ENCODE measurements around the gene NR2E1.

NR2E1 gene

DNA sequence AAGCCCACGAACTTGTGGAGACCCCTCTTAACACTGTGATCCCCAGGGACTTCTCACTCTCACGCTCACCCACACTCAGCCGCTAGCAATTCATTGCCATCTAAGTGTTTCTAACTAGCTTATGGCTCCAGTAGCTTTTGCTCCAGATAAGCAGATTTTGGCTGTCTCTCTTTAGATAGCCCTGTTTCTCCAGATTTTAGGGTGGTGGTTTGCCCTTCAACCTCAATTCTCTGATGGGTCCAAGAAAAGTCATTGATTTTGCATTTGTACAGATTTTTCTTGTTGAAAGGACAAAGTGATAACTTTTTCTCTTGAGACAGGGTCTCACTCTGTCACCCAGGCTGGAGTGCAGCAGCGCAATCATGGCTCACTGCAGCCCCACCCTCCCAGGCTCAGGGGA, 41.2 kb downstream of the NR2E1 start:
- TF ChIP-seq, protein P1, sequence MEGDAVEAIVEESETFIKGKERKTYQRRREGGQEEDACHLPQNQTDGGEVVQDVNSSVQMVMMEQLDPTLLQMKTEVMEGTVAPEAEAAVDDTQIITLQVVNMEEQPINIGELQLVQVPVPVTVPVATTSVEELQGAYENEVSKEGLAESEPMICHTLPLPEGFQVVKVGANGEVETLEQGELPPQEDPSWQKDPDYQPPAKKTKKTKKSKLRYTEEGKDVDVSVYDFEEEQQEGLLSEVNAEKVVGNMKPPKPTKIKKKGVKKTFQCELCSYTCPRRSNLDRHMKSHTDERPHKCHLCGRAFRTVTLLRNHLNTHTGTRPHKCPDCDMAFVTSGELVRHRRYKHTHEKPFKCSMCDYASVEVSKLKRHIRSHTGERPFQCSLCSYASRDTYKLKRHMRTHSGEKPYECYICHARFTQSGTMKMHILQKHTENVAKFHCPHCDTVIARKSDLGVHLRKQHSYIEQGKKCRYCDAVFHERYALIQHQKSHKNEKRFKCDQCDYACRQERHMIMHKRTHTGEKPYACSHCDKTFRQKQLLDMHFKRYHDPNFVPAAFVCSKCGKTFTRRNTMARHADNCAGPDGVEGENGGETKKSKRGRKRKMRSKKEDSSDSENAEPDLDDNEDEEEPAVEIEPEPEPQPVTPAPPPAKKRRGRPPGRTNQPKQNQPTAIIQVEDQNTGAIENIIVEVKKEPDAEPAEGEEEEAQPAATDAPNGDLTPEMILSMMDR (IDR thresholded peaks at IDR 0.05; ENCODE audit: insufficient read depth, low read depth, low read length, missing control alignments): no peak
- DNase-seq (ENCODE audit: low read depth): no peak
- H3K4me3 ChIP-seq (ENCODE audit: low read depth, low read length): no peak overlapping the region

DNA sequence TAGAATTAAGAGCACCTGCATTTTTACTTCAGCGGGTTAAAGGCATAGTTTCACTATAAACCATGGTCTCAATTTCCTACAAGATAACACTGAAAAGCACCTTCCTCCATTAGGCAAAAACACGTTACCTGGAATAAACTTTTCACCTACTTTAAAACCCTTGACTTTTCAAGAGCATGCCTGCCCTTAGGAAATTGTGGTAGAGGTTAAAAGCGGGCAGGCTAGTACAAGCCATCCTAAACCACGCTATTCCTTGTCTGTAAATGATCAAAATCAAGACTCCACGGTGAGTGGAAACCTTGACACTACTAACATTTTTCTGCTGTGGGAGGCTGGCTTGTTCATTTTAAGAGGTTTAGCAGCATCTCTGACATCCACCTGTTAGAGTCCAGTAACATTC, 43.9 kb downstream of the NR2E1 start:
- DNase-seq (ENCODE audit: low read depth): no peak
- H3K4me3 ChIP-seq (ENCODE audit: low read depth, low read length): no peak overlapping the region
- TF ChIP-seq, protein P1 (IDR thresholded peaks at IDR 0.05; ENCODE audit: insufficient read depth, low read depth, low read length, missing control alignments): no peak

DNA sequence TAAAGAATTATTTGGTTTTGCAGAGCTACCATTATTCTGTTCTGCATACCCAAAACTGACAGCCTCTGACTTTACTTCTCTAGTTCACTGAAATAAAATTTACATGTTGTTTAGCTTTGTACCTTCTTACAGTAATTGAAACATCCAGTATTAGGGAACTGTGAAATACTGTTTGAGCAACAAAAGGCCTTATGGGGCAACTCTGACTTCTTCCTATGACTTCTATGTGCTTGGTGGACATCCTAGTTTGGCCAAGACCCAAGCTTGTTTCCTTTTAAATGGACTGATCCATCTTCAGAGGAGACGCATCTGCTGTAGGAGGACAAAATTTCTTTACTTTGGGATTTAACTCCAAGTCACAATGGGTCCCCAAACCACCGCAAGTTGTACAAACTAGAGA, 44.7 kb downstream of the NR2E1 start:
- TF ChIP-seq, protein P1 (IDR thresholded peaks at IDR 0.05; ENCODE audit: insufficient read depth, low read depth, low read length, missing control alignments): no peak
- no peak overlapping the region for H3K4me3 ChIP-seq (ENCODE audit: low read depth, low read length)
- DNase-seq (ENCODE audit: low read depth): no peak

DNA sequence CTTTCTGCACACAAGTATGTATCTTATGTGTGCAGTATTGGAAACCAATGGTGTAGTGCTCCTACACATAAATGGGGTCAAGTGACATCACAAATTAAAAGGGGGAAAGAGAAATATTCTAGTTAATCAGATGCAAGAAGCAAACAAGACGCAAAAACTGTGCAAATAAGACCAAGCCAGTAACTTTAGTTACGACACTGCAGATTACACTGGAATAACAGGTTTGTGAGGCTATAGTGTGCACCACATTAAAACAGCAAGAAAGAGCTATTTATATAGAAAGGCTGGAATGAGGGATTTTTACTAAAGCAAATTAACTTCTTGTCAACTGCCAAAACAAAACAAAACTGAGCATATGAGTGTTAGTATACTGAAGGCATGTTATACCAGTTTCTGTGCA, 45.8 kb downstream of the NR2E1 start:
- DNase-seq (ENCODE audit: low read depth): no peak
- TF ChIP-seq, protein P1 (IDR thresholded peaks at IDR 0.05; ENCODE audit: insufficient read depth, low read depth, low read length, missing control alignments): no peak
- no peak overlapping the region for H3K4me3 ChIP-seq (ENCODE audit: low read depth, low read length)

DNA sequence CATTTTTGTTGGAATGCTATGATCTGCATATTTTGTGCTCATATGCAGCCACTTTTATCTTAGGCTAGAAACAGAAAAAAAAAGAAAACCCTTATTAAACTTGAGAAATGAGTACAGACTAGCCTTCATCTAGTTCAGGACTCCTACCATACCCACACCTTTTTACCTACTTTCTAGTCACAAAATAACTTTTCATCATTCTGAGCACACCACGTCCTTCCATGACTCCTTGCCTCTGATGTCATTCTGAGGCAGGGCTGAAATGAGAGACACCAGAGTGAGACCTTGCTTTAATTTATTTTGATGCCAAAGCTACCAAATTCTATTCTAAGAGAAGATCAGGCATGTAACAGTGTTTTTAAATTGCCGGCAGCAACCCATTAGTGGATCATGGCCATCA, 56.2 kb downstream of the NR2E1 start:
- no peak overlapping the region for H3K4me3 ChIP-seq (ENCODE audit: low read depth, low read length)
- DNase-seq (ENCODE audit: low read depth): no peak
- TF ChIP-seq, protein P1 (IDR thresholded peaks at IDR 0.05; ENCODE audit: insufficient read depth, low read depth, low read length, missing control alignments): no peak

DNA sequence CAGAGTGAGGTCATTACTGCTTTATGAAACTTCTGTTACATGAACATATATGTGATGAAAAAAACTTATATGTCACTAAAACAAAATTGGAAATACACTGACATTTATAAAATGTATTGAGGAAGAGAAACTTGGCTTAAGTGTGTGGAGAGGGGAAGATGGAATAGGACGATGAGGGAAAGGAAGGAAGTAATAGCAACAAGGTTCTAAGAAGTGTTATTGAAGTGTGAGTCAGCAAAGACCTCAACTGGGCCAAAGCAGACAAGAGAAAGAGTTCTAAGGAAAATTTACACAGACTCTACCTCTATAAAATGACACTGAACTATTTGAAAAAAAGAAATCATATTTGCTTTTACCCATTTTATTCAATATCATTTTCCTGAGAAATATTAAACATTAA, 56.7 kb downstream of the NR2E1 start:
- no peak for DNase-seq (ENCODE audit: low read depth)
- TF ChIP-seq, protein P1 (IDR thresholded peaks at IDR 0.05; ENCODE audit: insufficient read depth, low read depth, low read length, missing control alignments): no peak
- no peak overlapping the region for H3K4me3 ChIP-seq (ENCODE audit: low read depth, low read length)

DNA sequence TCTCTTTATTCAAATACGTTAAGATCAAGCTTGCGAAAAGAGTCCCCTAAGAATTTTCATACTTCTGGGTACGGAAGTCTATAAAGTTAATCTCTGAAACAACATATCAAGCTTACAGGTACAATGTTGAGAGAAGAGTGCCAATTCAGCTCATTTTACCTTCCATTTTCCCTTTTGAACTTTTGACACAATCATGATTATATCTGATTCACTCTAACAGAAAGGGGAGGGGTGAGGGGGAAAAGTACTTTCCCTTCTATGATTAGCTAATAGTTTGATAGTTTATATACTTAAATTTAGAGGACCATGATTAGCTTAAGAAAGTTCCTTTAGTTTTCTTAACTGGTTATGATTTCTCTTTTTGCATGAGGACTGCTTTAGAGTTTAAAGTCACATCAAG, 61.5 kb downstream of the NR2E1 start:
- DNase-seq (ENCODE audit: low read depth): no peak
- no peak overlapping the region for H3K4me3 ChIP-seq (ENCODE audit: low read depth, low read length)
- TF ChIP-seq, protein P1 (IDR thresholded peaks at IDR 0.05; ENCODE audit: insufficient read depth, low read depth, low read length, missing control alignments): no peak

Measured in GM12865 (cell line).